Heart right ventricle (tissue), 16 donors: ENCODE data around the gene EBLN1. TPM values are rescaled to one million over a fixed set of nuclear protein-coding genes. Genes with fewer than 3 reads are reported as not detected.

Experiments
- ATAC-seq, 8 donors: fragments of 200-7000 bp; cut with Tn5 transposase; one replicate each; pipeline ENCODE4 v1.9.1; 2020; ENCODE audit warnings: mild to moderate bottlenecking in 8 of 8, moderate library complexity in 8 of 8, moderate number of reproducible peaks in 1 of 8
- DNase-seq, 2 donors: peaks; one replicate each; pipeline ENCODE4 v3.0.0-alpha.2; 2020
- H3K27ac ChIP-seq, 10 donors: fragments of 200-600 bp; sonication (generic) in 2 of 10; one replicate each; pipeline versions ENCODE4 v1.5.0 to v1.8.0; 2020 to 2022; ENCODE audit warnings: mild to moderate bottlenecking in 3 of 10
- H3K27me3 ChIP-seq, 7 donors: fragments of 200-600 bp; one replicate each; pipeline ENCODE4 v1.8.0; 2021 to 2022; ENCODE audit warnings: mild to moderate bottlenecking in 2 of 7
- H3K36me3 ChIP-seq, 9 donors: fragments of 200-600 bp; sonication (generic) in 1 of 9; one replicate each; pipeline versions ENCODE4 v1.5.0 to v1.8.0; 2020 to 2022; ENCODE audit warnings: mild to moderate bottlenecking in 2 of 9
- H3K4me1 ChIP-seq, 9 donors: fragments of 200-600 bp; sonication (generic) in 1 of 9; one replicate each; pipeline versions ENCODE4 v1.5.0 to v1.8.0; 2020 to 2022; ENCODE audit warnings: mild to moderate bottlenecking in 4 of 9
- H3K4me3 ChIP-seq, 10 donors: fragments of 200-600 bp; sonication (generic) in 2 of 10; one replicate each; pipeline versions ENCODE4 v1.5.0 to v1.8.0; 2020 to 2022; ENCODE audit warnings: mild to moderate bottlenecking in 7 of 10, moderate library complexity in 2 of 10
- H3K9me3 ChIP-seq, 11 donors: fragments of 200-600 bp in 10 of 11; sonication (generic) in 2 of 11; one replicate each; pipeline versions ENCODE4 v1.5.0 to v1.8.0; 2013 to 2022; ENCODE audit warnings: mild to moderate bottlenecking in 2 of 11, control low read depth in 1 of 11, moderate library complexity in 1 of 11
- CTCF ChIP-seq, 9 donors: fragments of 200-600 bp; sonication (generic) in 2 of 9; IDR thresholded peaks; one replicate each; pipeline versions ENCODE4 v1.5.0 to v1.8.0; 2021 to 2022; ENCODE audit warnings: antibody characterized with exemption in 9 of 9, mild to moderate bottlenecking in 5 of 9, moderate library complexity in 1 of 9
- WGBS, 2 donors: extraction: QIAGEN DNeasy Blood & Tissue Kit; methylation state at CpG; one replicate each; pipeline ENCODE4 v1.1.7; 2013; ENCODE audit warnings: inconsistent platforms in 1 of 2; 5-methylcytosine and 5-hydroxymethylcytosine counted together
- intact Hi-C, 10 donors: fragments of 100-400 bp; cut with DNase I; formaldehyde crosslinking; loops; one replicate each; pipeline versions ENCODE4 v1.11.1 to v1.14.2; 2022
- long read RNA-seq, 3 donors: library from polyadenylated mRNA; unstranded; transcript quantifications; one replicate each; pipeline ENCODE4 v2.0.0, GENCODE V29; 2020 to 2021
- polyA plus RNA-seq, 2 donors: library from polyadenylated mRNA; stranded (reverse); fragments of 200-250 nt; gene quantifications; one replicate each; pipeline ENCODE4 v1.2.3, GENCODE V29; 2013
- total RNA-seq, 10 donors: library from RNA; stranded (reverse); fragmentation: NEBNext Ultra II Directional in 3 of 10; extraction: Animal tissue kit (Norgen Biotek cat#: 25700) in 3 of 10; gene quantifications; one replicate each; pipeline versions ENCODE4 v1.2.1 to v1.2.4, GENCODE V29; 2021 to 2023
- donor health status: Arrhythmogenic right ventricular cardiomyopathy.
- donor health status: ischemic (EF 13 %, LVEDD 7.1; RV severe dilation, severe dysfunction).
- donor health status: healthy with polysubstance abuse.
- donor health status: DM: no; HTN: yes; CAD: no.
- donor health status: DM: no; HTN: no; CAD: no.
- donor health status: ischemic (EF 25% LVEDD 6.9; RV normal size, moderate dysfunction).
- donor health status: ischemic (EF 25% LVEDD 5.7; RV mildly dilated, moderate dysfunction).
- donor health status: healthy.
- donor health status: DM: yes; HTN: yes; CAD: no.
- donor health status: Ischemic cardiomyopathy.
- donor health status: ischemic (EF 35%, LVEDD 5.7; RV mildly dilated, moderate dysfunction).
- donor health status: nonischemic (EF 11% LVEDD 7.7; RV severe dilation, severe dysfunction).
- donor health status: DM: yes; HTN: yes; CAD: no.
- donor health status: PGD.
- donor health status: ischemic (EF 29% LVEDD 5.4; RV normal size, mild dysfunction).
- donor health status: nonischemic (EF 23%, LVEDD 6.1; RV moderate dilation, normal function).

The EBLN1 gene
- total RNA-seq (not detected), polyA plus RNA-seq (not detected)
- long read RNA-seq, donor 1 = 0 reads
- long read RNA-seq, donor 2 = 0 reads
- long read RNA-seq, donor 3 = 0 reads

- TF ChIP-seq CTCF (IDR thresholded peaks at IDR 0.05) = no peak
- DNase-seq = no peak
- H3K9me3 ChIP-seq = peaks cover 0 to 4% (median 0%) of the 10 kb centered on the region in 11 donors
- H3K4me1 ChIP-seq = no peaks in the 10 kb centered on the region
- H3K36me3 ChIP-seq = no peaks in the 10 kb centered on the region
- no peak for ATAC-seq
- H3K4me3 ChIP-seq = no peak within 1 kb of the TSS
- intact Hi-C loops = no loop called here
- WGBS, 2 donors = 88 to 89% methylated on average over 7 of the region's 7 CpGs
- H3K27me3 ChIP-seq = no peaks in the 10 kb centered on the region
- H3K27ac ChIP-seq = no peak within 1 kb of the TSS
These were observed at the start of gene EBLN1 for GRCh38 chr10:22217842-22218241. Gene EBLN1, minus strand, starts transcription at chr10:22218015. Its CDS starts 8,032 bp downstream, at chr10:22209983.

GRCh38 chr10:22265839-22266537, 48.2 kb upstream of the EBLN1 start:
- ATAC-seq (no peak), DNase-seq (no peak)
- no peak for TF ChIP-seq CTCF (IDR thresholded peaks at IDR 0.05)
- Histone ChIP-seq H3K4me3 (no peak overlapping the region), H3K4me1 (no peaks in the 10 kb centered on the region), H3K36me3 (no peaks in the 10 kb centered on the region), H3K9me3 (no peaks in the 10 kb centered on the region), H3K27me3 (peaks cover 0 to 29% (median 6%) of the 10 kb centered on the region in 7 donors), H3K27ac (no peak overlapping the region)
- WGBS, 2 donors = 93 to 97% methylated on average over 4 of the region's 4 CpGs
- intact Hi-C loops = no loop called here

- H3K4me3 ChIP-seq = no peak overlapping the region
- 85 to 95% methylated on average over 2 of the region's 2 CpGs for WGBS, 2 donors
- intact Hi-C loops = no loop called here
- no peaks in the 10 kb centered on the region for H3K9me3 ChIP-seq
- ATAC-seq = no peak
- no peak for DNase-seq
- no peaks in the 10 kb centered on the region for H3K36me3 ChIP-seq
- TF ChIP-seq CTCF (IDR thresholded peaks at IDR 0.05) = no peak
- H3K27me3 ChIP-seq = peaks cover 0 to 29% (median 6%) of the 10 kb centered on the region in 7 donors
- no peaks in the 10 kb centered on the region for H3K4me1 ChIP-seq
- no peak overlapping the region for H3K27ac ChIP-seq
These were observed 45.3 kb upstream of the EBLN1 start for GRCh38 chr10:22263106-22263505.

- H3K27me3 ChIP-seq = peaks cover 0 to 24% (median 0%) of the 10 kb centered on the region in 7 donors
- no peaks in the 10 kb centered on the region for H3K9me3 ChIP-seq
- no peaks in the 10 kb centered on the region for H3K36me3 ChIP-seq
- H3K4me3 ChIP-seq = no peak overlapping the region
- 82 to 89% methylated on average over 3 of the region's 3 CpGs for WGBS, 2 donors
- peaks cover 0 to 5% (median 0%) of the 10 kb centered on the region in 9 donors for H3K4me1 ChIP-seq
- ATAC-seq = no peak
- H3K27ac ChIP-seq = no peak overlapping the region
- DNase-seq = no peak
- peak in 2 of 9 donors; percentile 8 to 26 for TF ChIP-seq CTCF (IDR thresholded peaks at IDR 0.05)
- intact Hi-C loops = loop anchor here in 8 of 10 donors (10.0 kb wide), 7 partner anchors 56 to 836 kb away; partner anchors contain the start of genes DNAJC1 (in 3 of the 8), COMMD3 (in 2 of the 8), PIP4K2A (in 2 of the 8) and MLLT10 (in 1 of the 8)
These were observed 41.5 kb upstream of the EBLN1 start for GRCh38 chr10:22259280-22259679.
